HG03280 (cell line): ENCODE data around the gene FHIT.
"Not testable (repeated sequence)": the region's sequence is repeated elsewhere in the genome, so short reads cannot be mapped to it uniquely, and the experiment has no call there.

Experiments
- ATAC-seq: cut with Tn5 transposase; IDR thresholded peaks from one replicate; pipeline ENCODE4 v1.9.1; 2021; ENCODE audit warnings: mild to moderate bottlenecking, moderate library complexity; ENCODE audit not compliant: unreplicated experiment

FHIT gene

DNA sequence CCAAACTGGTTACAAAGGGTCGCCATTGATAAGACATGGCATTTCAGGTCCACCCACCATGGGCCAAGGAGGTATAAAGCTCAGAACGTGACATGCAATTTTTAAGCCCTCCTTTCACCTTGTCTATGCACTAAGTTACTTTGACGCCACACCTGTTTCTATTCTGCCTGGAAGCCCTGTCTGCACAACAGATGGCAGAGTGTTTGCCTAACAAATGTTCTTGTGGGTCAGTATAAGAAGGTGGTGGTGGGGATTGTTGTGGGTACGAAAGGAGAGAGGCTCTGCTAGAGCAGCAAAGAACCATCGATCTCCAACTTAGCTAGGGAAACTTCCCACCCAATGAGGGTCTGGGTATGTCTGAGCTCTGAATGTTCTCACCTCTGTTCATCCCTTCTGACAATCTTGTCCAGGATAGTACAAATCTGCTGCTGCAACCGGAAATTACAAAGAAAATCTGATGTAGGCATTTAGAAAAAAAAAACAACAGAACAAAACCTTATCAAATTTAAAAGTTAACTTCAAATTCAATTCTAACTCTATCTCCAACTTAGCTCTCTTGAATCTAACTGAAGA is 1256.4 kb downstream of the FHIT start:
- no peak for ATAC-seq

DNA sequence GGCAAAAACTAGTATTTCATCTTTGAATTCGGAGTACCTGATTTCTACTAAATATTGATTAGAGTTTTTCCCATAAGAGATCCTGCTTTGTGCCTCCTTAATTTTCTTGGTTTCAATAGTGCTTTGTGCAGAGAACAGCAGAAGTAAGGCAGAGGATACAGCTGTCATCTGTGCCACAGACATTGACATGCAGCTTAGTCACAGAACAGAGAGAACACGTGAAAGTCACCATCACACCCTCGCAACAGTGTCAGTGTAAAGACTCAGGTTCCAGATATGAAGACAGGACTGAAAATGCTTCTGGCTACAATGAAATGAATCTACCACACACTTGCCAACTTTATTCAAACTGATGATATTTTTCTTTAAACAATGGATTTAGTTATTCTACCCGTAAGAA is 1258.7 kb downstream of the FHIT start:
- no peak for ATAC-seq

DNA sequence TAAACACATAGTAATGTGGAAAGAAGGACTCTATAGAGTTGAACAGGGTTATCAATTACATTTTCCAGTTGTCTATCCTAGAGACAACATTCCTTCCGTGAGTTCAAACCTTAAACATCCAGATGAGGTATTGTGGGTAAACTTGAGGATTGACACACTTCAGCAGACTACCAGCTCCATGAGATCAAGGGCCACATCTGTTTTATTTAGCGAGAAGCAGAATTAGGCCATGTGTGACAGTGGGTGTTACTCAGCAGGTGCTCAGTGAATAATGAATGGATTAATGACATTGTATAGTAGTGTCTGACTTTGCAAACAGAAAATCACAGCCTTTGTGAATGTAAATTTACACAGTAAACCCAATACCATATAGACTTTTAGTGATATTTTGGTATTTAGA is 1260.3 kb downstream of the FHIT start:
- no peak for ATAC-seq

DNA sequence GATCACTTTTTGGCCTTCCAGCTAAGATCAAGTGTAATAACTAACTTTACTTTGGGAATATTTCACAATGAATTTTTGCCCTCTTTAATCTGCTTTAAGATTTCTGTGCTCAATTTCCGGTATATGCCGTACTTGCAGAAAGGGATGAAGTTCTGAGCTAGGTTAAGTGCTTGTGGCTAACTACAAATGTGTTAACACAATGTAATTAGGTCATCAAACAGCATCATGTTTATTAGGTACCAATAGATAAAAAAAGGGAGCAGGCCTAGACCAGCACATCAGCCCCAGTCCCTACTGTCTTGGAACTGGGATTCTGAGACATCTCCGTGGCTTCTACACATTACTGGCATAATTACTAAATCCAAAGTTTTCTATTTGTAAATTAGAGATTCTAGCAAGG is 1268.7 kb downstream of the FHIT start:
- no peak for ATAC-seq

DNA sequence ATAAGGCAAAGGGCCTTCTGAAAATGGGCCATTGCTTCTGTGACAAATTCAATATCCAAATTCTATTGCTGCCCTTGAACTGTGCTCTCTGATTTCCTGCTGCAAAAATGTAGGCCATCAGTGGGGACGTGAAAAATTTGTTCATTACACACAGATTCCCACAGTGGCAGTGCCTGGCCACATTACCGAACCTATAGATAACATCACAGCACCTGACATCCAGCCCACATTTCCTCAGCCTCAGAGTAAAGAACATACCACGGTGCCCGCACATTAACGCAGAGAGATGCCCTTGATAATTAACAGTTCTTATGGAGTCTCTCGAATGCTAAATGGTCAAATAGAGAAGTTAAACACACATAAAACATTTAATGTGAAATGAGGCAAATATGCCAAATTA is 1269.9 kb downstream of the FHIT start:
- ATAC-seq: no peak

DNA sequence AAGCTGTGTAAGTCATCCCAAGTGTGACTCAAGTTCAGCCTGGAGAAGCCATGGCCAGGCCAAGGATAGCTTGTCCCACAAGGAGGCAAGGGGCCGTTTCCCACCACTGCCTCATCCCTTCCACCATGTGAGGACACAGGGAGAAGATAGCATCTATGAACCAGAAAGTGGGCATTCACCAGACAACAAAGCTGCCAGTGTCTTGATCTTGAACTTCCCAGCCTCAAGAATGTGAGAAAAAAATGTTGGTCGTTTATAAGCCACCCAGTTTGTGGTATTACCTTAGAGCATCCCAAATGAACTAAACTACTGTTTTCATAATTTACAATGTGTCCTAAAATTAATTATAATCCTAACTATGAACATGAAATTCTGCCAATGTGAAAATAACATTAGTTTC is 1270.7 kb downstream of the FHIT start:
- ATAC-seq: no peak

DNA sequence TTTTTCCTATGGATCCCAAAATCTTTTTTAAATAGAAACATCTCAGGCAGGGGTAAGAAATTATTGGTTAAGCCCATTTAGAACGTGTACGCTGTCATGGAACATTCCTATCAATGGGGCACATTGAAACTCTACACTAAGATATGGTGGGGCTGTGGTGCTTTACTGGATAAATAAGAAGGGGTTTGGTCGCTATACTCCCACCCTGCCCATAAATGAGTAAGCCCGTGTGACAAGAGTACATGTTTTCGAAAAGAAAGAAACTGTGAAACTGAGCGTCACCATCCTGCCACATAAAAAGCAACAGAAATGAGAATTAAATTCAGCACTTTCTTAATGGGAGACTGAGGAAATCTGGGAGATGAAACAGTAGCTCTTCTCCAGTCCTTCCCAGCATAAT is 1271.7 kb downstream of the FHIT start:
- ATAC-seq: no peak

DNA sequence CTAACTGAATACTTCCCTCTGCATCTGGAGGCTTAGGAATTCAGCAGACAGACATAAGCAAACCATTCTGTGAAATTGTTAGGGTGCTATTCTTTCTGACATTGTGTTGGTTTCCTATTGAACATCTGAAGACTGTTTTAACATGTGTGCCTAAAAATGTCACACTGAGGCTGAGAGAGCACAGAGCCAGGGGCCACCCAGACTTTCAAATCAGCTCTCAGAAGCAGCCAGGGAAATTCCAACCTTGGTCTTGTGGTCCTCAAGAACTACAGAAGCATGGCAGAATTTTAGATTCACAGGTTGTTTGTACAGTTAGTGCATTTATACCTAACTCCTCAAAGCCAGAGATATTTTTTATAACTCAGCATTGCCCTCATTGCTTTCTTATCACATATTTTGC is 1272.3 kb downstream of the FHIT start:
- ATAC-seq: no peak

DNA sequence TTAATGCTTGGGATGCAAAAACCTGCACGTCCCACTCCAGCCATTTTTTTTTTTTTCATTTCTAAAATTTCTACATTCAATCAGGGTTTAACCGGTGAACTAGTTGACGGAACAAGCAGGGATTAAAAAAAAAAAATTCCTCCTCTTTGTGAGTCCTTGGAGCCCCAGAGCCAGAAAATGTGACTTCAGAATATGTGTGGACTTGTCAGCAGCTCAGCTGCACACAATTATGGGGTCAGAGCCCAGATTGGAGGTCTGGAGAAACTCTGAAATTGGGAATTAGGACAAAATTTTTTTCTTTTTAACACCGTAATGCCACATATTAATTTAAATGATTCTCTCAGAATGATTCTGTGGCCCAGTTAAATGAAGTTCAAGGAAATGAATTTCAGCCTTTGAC is 1280.5 kb downstream of the FHIT start:
- no peak for ATAC-seq

DNA sequence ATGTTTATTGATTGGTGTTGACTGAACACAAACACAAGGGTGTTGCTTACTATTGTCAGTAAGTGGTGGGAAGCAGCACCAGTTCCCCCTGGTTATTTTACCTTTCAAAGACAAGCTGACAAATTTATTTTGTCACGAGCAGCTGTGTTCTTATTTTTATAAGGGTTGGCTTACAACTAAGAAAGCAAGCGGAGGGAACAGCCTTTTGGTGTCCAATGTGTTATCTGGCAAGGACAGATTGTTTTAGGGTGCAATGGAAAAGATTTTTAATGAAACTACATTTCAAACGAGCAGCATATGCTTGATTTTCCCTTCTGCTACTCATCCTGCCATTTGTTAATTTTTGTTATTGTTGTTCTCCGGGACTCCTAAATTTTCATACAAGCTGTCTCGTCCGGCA is 1280.9 kb downstream of the FHIT start:
- ATAC-seq: no peak

DNA sequence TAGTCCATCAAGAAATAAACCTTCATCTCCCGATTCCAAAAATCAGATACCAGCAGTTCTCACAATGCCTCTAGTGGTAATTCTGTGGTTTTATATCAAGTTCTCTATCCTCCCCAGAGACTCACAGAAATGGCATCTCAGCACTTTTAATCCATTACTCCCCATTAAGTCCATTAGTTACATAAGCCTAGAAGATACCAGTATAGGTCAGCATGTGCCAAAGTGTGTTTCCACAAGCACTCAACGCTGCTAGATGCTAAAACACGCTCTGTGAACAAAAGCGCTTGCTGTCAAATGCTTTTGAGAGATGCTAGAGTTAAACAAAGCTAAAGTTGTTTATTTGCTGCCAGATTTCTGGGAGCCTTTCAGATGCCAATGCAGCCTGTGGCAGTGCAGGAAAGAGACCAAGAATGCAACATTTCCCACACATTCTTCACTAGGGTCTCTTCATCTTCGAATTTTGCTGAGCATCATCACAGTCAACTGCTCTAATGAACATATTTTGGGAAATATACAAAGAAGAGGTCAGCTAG is 1282.7 kb downstream of the FHIT start:
- no peak for ATAC-seq

DNA sequence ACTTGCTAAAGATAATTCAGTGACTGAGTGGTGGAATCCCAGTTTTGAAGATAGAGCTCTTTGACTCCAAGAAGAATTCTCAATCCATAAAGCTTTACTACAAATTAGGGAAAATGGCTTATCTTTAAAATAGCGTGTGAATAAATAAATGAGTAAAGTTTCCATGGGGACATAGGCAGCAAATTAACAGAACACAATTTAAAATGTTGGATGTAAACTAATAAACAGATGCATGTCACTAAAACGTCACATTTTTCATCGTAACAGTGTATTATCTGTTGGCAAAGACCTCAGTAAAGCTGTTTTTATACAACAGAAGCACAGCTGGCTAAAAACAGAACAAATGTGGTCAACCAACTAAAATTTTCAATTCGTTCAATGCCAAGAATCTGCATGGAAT is 1287.6 kb downstream of the FHIT start:
- no peak for ATAC-seq

DNA sequence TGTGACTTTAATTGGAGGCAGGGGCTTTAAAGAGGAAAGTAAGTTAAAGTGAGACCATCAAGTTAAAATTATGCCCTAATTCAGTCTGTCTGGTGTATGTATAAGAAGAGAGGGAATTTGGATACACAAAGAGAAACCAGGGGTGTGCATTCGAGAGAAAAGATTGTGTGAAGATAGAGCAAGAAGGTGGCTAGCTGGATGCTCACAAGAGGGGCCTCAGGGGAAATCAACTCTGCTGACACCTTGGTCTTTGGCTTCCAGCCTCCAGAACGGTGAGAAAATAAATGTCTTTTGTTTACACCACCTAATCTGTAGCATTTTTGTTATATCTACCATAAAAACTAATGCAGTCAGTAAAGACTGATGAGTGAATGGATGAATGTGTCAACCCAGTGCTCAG is 1294.1 kb downstream of the FHIT start:
- ATAC-seq: no peak

DNA sequence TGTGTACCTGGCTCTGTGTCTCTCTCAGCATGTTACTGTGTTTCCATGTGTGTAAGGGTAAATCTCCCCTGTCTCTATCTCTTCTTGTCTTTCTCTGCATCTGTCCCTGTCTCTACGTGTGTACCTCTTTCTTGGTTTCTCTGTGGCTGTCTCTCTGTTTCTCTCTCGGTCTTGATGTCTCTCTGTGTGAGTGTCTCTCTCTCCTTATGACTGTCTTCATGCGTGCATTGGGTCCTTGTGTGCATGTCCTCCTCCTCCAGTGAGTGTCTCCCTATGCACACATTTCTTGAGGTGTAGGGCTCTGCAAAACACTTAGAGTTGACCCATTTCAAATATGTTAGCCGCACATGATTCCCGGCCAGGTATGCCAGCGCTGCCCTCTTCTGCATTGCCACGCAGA is 1298.1 kb downstream of the FHIT start:
- no peak for ATAC-seq

DNA sequence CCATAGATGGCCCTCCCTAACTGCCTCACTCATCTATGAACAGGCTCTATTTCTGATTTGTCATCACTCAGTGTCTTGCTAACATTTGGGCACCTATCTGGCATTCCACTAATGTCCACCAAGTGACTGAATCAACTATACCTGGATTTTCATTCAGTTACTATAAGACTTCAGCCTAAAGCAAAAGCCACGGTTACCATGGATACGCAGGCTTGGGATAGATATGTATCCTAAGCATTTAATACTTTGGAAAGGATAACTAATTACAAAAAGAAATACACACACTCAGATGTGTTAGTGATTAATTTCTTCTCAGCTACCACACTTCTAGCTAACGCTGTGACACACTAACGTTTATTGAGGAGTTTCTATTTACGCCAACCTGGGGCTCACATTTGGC is 1301.9 kb downstream of the FHIT start:
- ATAC-seq: no peak

DNA sequence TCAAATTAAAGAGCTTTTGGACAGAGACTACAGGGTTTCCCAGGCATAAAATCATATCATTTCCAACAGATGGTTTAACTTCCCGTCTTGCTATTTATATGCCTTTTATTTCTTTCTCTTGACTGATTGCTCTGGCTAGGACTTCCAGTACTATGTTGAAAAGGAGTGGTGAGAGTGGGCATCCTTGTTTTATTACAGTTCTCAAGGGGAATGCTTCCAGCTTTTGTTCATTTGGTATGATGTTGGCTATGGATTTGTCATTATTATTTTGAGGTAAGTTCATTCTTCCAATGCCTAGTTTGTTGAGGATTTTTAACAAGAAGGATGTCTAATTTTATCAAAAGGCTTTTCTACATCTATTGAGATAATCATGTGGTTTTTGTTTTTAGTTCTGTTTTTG is 1304.9 kb downstream of the FHIT start:
- ATAC-seq: no peak

DNA sequence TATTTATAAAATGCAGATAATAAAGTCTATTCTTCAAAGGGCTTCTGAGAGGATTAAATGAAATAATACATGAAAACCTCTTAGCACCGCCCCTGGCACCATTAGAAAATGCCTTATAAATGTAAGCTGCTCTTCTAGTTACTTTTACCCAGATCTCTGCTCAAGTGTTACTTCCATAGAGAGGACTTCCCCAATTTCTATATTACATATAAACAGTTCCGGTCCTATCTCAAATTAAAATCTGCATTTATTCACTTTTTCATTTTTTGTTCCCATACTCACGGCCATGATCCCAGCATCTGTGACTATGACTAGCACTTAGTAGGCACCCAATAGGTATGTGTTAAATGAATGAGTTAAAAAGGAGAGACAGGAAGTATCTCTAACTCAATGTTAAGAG is 1310.5 kb downstream of the FHIT start:
- ATAC-seq: no peak

DNA sequence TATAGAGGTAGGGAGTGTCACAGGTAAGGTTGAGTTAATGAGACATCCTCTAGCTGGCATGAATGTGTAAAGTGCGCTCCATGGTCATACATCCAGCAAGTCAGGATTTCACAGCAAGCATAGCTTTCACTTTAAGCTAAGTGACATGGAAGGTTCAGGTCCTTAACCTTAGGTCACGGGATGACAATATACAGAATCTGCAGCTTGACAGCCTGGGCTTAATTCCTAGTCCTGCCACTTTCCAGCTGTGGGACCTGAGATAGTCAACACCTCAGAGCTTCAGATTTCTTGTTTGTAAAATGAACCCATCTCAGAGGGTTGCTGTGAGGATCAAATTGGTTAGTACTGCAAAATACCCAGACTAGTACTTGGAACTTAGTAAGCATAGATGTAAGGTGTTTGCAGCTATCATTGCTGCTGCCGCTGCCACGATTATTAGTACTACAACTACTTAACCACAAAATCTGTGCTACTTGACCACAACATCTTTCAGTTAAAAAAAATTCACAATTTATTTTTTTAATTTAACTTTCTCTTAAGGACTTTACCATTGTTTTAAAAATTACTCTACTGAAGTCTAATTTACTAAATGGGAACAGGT is 1311.3 kb downstream of the FHIT start:
- no peak for ATAC-seq

DNA sequence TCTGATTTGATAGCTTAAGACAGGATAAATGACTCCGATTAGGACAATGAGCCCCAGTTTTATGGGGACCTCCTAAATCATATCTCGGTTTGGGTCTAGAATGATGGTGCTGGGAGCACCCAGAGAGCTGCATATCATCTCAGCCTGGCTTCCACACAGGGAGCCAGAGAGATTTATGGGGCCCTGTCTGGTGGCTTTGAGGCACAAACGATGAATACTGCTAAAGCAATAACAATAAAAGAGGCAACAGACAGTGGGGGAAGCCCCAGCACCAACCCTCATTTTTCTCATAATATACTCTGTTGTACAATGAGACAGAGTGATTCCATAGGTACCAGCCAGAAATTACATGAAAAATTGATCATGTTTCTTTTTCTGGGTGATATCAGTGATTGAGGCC is 1312.4 kb downstream of the FHIT start:
- ATAC-seq: no peak

DNA sequence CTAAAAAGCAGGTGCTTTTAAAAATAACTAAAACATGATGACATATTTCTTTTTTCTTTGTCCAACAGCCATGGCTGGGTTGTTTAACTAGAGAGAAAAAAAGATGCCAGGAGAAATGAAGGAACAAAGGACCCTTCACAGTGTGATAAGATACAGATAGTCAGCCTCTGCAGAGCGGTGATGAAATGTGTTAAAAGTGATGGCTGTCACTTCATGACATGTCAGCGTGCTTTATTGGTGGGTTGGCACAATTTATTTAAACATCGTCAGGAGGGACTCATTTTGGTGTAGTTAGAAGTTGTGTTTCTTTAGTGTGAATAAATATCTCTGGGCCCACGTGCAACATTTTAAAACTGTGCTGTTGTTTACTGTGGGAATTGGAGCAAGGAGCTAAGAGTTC is 1314.1 kb downstream of the FHIT start:
- no peak for ATAC-seq

DNA sequence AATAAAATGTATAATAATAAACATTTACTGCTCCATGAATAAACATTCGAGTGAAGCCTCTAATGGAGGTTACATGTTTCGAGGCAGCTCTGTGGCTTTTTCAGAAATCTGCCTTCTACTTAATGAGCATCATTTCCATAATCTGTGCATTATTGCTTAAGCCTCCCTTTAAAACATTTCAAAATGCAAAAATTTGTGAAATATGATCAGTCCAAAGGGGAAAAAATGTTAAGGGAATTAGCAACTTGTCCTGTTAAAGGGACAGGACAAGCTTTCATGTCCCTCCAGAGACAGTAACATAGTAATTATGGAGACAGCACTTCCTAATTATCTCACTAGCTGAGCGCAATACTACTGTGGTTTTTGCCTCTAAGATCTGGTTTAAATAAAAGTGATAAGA is 1314.8 kb downstream of the FHIT start:
- ATAC-seq: no peak

DNA sequence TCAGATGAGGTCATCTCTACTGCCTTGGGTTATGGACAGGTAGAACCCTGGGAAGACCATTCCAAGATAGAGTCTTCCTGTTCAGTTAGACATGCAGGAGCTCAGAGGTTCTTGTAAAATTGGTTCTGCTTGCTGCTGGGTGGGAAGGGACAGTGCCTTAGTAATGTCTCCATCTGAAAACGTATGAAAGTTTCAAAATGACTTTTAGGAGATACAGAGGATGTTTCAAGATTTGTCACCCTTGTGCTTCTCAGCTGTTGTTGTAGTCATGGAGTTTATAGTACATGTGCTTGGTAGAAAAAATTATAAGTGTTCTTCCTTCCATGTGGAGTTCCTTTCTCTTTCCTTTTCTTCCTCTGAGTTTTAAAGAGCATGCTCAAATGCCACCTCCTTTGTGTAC is 1316.2 kb downstream of the FHIT start:
- ATAC-seq: peak; percentile 85

DNA sequence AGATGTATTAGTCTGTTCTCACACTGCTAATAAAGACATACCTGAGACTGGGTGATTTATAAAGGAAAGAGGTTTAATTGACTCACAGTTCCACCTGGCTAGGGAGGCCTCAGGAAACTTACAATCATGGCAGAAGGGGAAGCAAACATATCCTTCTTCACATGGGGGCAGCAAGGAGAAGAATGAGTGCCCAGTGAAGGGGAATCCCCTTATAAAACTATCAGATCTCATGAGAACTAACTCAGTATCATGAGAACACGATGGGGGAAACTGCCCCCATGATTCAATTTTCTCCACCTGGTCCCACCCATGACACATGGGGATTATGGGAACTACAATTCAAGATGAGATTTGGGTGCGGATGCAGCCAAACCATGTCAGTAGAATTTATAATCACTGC is 1316.7 kb downstream of the FHIT start:
- not testable (repeated sequence) for ATAC-seq
